Posterior vena cava (tissue), 2 donors: Measurements from ENCODE around the gene UBE2U. TPM values are rescaled to one million over a fixed set of nuclear protein-coding genes. Genes with fewer than 3 reads are reported as not detected.
"Not testable (repeated sequence)": the region's sequence is repeated elsewhere in the genome, so short reads cannot be mapped to it uniquely, and the experiment has no call there.

Source experiments
- DNase-seq: peaks from one replicate; pipeline ENCODE4 v3.0.0-alpha.2; 2020; ENCODE audit warnings: low spot score
- intact Hi-C, 2 donors: fragments of 100-400 bp; cut with DNase I; formaldehyde crosslinking; loops; one replicate each; pipeline versions ENCODE4 v1.14.1 to v1.14.2; 2022 to 2023
- total RNA-seq, 2 donors: library from RNA; stranded (reverse); fragmentation: NEBNext Ultra II Directional; extraction: Animal tissue kit (Norgen Biotek cat#: 25700); gene quantifications; one replicate each; pipeline ENCODE4 v1.2.1, GENCODE V29; 2021
- donor health status: DM: yes; HTN: yes; CAD: no.
- donor health status: DM: yes; HTN: yes; CAD: no.

The UBE2U gene
- total RNA-seq, 2 donors from 2014 or later = not detected

DNA sequence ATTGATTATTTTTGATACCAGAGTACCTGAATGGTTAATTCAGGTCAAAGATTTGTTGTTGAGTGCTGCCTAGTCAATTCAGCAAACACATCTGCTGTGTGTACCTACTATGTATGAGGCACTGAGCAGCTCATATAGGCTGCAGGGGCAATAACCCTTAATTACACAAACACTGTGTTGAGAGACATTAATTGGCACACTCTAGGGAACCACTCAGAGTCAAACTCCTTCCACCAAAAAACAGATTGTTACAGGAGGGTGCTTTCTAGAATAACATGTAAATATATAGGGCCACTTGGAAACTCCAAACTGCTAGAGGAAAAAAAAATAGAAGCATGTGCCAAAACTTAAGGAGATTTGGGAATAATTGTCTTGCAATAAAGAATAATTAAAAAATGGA lies 31.3 kb downstream of the UBE2U start:
- intact Hi-C loops = no loop called here
- no peak for DNase-seq

DNA sequence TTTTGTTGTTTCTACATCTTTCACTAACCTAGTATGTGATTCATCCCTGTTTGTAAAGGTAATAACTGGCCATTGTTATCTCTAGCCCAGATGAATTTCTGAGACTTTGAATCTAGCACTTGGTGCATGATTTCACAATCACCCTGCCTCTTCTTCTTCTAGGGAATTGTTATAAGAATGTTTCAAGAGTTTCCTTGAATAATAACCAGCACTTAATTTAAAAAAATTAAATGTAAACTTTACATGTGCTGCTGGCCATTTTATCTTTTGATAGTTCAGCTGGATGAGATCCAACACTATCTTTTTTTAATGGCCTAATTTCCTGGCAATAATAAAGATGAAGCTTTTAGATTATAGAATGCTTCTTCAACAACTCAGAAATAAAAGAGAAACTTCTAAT lies 31.8 kb downstream of the UBE2U start:
- no peak for DNase-seq
- intact Hi-C loops = no loop called here

DNA sequence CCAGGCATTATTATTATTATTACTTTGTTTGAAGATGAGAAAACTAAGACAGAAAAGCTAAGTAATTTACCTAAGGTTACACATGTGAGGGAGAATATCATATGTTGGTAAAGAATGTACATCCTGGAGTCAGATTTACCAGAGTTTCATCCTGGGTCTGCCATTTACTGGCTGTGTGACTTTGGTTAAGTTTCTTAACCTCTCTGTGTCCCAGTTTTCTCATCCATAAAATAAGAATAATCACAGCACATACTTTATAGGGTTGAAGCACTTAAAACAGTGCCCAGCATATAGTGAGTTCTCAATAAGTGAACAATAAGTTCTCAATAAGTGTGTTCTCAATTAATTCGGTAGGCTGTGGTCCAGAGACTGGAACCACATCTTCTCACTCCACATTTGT lies 32.5 kb downstream of the UBE2U start:
- DNase-seq = no peak
- intact Hi-C loops = no loop called here

GRCh38 chr1:64236541-64236954 lies 33.1 kb downstream of the UBE2U start:
- no peak for DNase-seq
- intact Hi-C loops = no loop called here

- intact Hi-C loops = not testable (repeated sequence)
Observed at GRCh38 chr1:64239519-64239918, 36.1 kb downstream of the UBE2U start.

GRCh38 chr1:64240206-64240605 lies 36.8 kb downstream of the UBE2U start:
- intact Hi-C loops = loop anchor here (5.0 to 10.0 kb wide), 4 partner anchors 558 to 665 kb away; no protein-coding TSS in a partner anchor
- DNase-seq = no peak

More at GRCh38 chr1:64239519-64239918, 36.1 kb downstream of the UBE2U start:
- not testable (repeated sequence) for DNase-seq

- intact Hi-C loops = loop anchor here (5.0 to 10.0 kb wide), 4 partner anchors 559 to 666 kb away; no protein-coding TSS in a partner anchor
- DNase-seq = no peak
Observed at GRCh38 chr1:64241069-64241468, 37.6 kb downstream of the UBE2U start.

- no peak for DNase-seq
- intact Hi-C loops = loop anchor here (5.0 to 10.0 kb wide), 4 partner anchors 561 to 668 kb away; no protein-coding TSS in a partner anchor
Observed at GRCh38 chr1:64242895-64243756, 39.7 kb downstream of the UBE2U start.

DNA sequence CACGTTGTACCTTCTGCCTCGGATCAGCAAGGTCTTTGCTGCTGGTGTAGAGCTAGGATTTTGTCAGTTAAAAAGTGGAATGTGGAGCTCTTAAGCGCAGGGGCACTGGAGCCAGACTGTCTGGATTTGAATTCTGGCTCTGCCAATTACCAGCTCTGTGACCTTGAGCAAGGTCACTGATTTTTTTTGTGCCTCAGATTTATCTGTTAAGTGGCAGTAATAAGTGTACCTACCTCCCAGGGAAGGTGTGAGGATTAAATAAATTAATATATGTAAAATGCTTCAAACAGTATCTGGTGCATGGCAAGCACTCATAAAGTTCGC lies 40.3 kb downstream of the UBE2U start:
- intact Hi-C loops = loop anchor here (5.0 to 10.0 kb wide), 4 partner anchors 561 to 669 kb away; no protein-coding TSS in a partner anchor
- DNase-seq = no peak

DNA sequence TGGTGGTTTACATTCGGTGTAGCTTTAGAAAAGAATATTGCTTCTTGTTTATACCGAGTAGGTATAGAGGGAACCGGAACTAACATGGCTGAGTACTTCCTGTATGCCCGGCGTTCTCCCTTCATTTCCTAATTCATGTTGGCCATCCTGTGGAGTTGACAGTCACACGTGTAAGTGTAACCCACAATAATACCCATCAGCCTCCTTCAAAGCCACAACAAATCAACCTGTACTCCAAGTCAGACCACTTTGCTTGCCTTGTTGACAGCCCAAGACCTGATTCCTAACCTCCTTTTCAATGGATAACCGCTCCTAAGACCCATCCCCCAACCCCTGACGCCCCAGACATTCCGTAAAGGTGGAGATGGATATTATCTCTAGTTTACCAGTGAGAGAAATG lies 42.1 kb downstream of the UBE2U start:
- no peak for DNase-seq
- intact Hi-C loops = loop anchor here (5.0 to 10.0 kb wide), 4 partner anchors 571 to 671 kb away; no protein-coding TSS in a partner anchor

- DNase-seq = no peak
- intact Hi-C loops = loop anchor here (5.0 to 10.0 kb wide), 4 partner anchors 572 to 672 kb away; no protein-coding TSS in a partner anchor
Observed at GRCh38 chr1:64246294-64246917, 43.0 kb downstream of the UBE2U start.

- intact Hi-C loops = loop anchor here (5.0 to 10.0 kb wide), 4 partner anchors 573 to 673 kb away; no protein-coding TSS in a partner anchor
- DNase-seq = no peak
Observed at GRCh38 chr1:64248065-64248464, 44.6 kb downstream of the UBE2U start.

- intact Hi-C loops = not testable (repeated sequence)
Observed at GRCh38 chr1:64250472-64250871, 47.0 kb downstream of the UBE2U start.

DNA sequence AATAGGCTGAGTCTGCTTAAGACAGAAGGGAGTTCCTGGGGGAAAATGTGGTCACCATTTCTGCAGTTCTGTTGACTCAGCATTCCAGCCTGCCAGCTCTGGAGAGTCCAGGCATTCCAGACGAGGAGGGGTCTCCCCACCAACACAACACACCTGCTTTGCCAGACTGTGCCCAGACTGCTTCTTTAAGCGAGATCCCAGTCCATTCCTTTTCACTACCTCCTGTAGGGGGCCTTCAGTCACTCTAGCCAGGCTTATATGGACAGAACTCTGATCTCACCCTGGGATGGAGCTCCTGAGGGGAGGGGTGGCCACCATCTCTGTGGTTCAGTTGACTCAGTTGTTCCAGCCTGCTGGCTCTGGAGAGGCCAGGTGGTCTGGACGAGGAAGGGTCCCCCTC lies 48.5 kb downstream of the UBE2U start:
- DNase-seq = no peak
- intact Hi-C loops = no loop called here

More at GRCh38 chr1:64250472-64250871, 47.0 kb downstream of the UBE2U start:
- not testable (repeated sequence) for DNase-seq

DNA sequence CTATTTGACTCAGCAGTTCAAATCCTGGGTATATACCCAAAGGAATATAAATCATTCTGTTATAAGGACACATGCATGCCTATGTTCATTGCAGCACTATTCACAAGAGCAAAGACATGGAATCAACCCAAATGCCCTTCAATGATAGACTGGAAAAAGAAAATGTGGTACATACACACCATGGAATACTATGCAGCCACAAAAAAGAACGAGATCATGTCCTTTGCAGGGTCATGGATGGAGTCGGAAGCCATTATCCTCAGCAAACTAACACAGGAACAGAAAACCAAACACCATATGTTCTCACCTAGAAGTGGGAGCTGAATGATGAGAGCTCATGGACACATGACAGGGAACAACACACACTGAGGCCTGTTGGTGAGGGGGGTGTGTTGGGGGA lies 53.8 kb downstream of the UBE2U start:
- DNase-seq, intact Hi-C loops: not testable (repeated sequence)

DNA sequence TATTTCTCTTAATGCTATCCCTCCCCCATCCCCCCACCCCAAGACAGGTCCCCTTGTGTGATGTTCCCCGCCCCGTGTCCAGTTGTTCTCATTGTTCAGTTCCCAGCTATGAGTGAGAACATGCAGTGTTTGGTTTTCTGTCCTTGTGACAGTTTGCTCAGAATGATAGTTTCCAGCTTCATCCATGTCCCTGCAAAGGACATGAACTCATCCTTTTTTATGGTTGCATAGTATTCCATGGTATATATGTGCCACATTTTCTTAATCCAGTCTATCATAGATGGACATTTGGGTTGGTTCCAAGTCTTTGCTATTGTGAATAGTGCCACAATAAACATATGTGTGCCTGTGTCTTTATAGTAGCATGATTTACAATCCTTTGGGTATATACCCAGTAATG lies 55.0 kb downstream of the UBE2U start:
- not testable (repeated sequence) for DNase-seq

GRCh38 chr1:64263335-64263734 lies 59.9 kb downstream of the UBE2U start:
- intact Hi-C loops = no loop called here
- no peak for DNase-seq

More for the DNA sequence above, 55.0 kb downstream of the UBE2U start:
- intact Hi-C loops = not testable (repeated sequence)

DNA sequence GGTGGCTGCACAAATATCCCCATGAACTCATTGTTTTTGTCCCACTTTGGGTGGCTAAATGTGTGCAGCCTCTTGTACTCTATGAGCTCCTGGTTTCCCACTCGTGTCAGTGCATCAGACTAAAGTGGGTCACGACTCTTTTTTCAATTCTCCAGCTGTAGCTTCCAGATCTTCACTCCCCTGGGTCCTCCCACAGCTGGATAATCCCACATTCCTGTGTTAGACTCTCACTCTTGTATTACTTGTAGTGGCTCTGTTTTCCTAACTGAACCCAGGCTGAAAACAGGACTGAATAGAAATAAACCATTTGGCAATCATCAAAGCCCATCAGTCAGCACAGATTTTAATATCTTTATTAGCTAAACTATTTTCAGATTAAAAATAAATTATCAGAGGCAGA lies 60.4 kb downstream of the UBE2U start:
- DNase-seq = no peak
- intact Hi-C loops = no loop called here

DNA sequence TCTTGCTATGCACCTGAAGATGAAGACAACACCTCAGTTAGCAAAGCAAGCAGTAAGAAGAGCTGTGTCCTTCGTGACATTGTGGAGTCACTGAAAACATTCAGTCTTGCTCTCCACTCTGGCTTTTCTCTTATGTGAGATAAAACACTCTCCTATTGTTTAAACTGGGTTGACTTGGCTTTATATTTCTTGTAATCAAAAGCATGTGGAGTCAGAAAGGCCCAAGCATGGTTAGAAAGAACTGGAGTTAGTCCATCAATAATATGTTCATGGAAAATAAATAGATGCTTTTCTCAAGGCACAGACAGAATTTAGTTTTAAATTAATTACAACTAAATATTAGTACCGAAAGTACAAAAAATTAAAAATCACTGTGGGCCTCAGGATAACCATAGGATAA lies 61.7 kb downstream of the UBE2U start:
- intact Hi-C loops = loop anchor here in 1 of 2 donors (5.0 kb wide), 2 partner anchors 407 to 557 kb away; no protein-coding TSS in a partner anchor
- no peak for DNase-seq

GRCh38 chr1:64266991-64267390 lies 63.6 kb downstream of the UBE2U start:
- intact Hi-C loops = loop anchor here in 1 of 2 donors (5.0 kb wide), 2 partner anchors 405 to 555 kb away; no protein-coding TSS in a partner anchor
- DNase-seq = no peak
